Measurements from ENCODE around the gene APELA.
"Not testable (repeated sequence)": the region's sequence is repeated elsewhere in the genome, so short reads cannot be mapped to it uniquely, and the experiment has no call there.

Gene APELA

GRCh38 chr4:164904941-164905340, 28.0 kb downstream of the APELA start:
- DNase-seq: no peak
- Mint-ChIP-seq H3K36me3 (ENCODE audit: low read depth) (no peaks in the 10 kb centered on the region), H3K4me1 (no peaks in the 10 kb centered on the region), H3K27ac (no peak overlapping the region), H3K4me3 (no peak overlapping the region), H3K27me3 (ENCODE audit: low read depth, poor library complexity) (peaks cover 3% of the 10 kb centered on the region), H3K9me3 (no peaks in the 10 kb centered on the region)
- no peak for TF ChIP-seq CTCF (IDR thresholded peaks at IDR 0.05)

- H3K4me3 Mint-ChIP-seq: no peak overlapping the region
- TF ChIP-seq CTCF (IDR thresholded peaks at IDR 0.05): no peak
- H3K36me3 Mint-ChIP-seq (ENCODE audit: low read depth): no peaks in the 10 kb centered on the region
- no peaks in the 10 kb centered on the region for H3K4me1 Mint-ChIP-seq
- DNase-seq: no peak
- peaks cover 3% of the 10 kb centered on the region for H3K27me3 Mint-ChIP-seq (ENCODE audit: low read depth, poor library complexity)
- H3K9me3 Mint-ChIP-seq: no peaks in the 10 kb centered on the region
- no peak overlapping the region for H3K27ac Mint-ChIP-seq
Measured at GRCh38 chr4:164906368-164906767, 29.4 kb downstream of the APELA start.

- H3K4me1 Mint-ChIP-seq; DNase-seq; H3K27ac Mint-ChIP-seq; H3K4me3 Mint-ChIP-seq; H3K36me3 Mint-ChIP-seq (ENCODE audit: low read depth); H3K9me3 Mint-ChIP-seq; H3K27me3 Mint-ChIP-seq (ENCODE audit: low read depth, poor library complexity): not testable (repeated sequence)
- TF ChIP-seq CTCF (IDR thresholded peaks at IDR 0.05): peak; percentile 14
Measured at GRCh38 chr4:164913506-164913905, 36.5 kb downstream of the APELA start.

- no peak for DNase-seq
- TF ChIP-seq CTCF (IDR thresholded peaks at IDR 0.05): no peak
- peaks cover 14% of the 10 kb centered on the region for H3K9me3 Mint-ChIP-seq
- no peak overlapping the region for H3K27ac Mint-ChIP-seq
- no peaks in the 10 kb centered on the region for H3K36me3 Mint-ChIP-seq (ENCODE audit: low read depth)
- no peak overlapping the region for H3K4me3 Mint-ChIP-seq
- H3K4me1 Mint-ChIP-seq: no peaks in the 10 kb centered on the region
- peaks cover 2% of the 10 kb centered on the region for H3K27me3 Mint-ChIP-seq (ENCODE audit: low read depth, poor library complexity)
Measured at GRCh38 chr4:164918956-164919355, 42.0 kb downstream of the APELA start.

GRCh38 chr4:164924670-164925238, 47.8 kb downstream of the APELA start:
- Mint-ChIP-seq H3K4me3 (no peak overlapping the region), H3K9me3 (peaks cover 20% of the 10 kb centered on the region), H3K4me1 (no peaks in the 10 kb centered on the region), H3K36me3 (ENCODE audit: low read depth) (peaks cover 2% of the 10 kb centered on the region), H3K27ac (no peak overlapping the region), H3K27me3 (ENCODE audit: low read depth, poor library complexity) (peaks cover 2% of the 10 kb centered on the region)
- no peak for TF ChIP-seq CTCF (IDR thresholded peaks at IDR 0.05)
- no peak for DNase-seq

GRCh38 chr4:164926301-164926700, 49.3 kb downstream of the APELA start:
- Mint-ChIP-seq H3K4me1 (no peaks in the 10 kb centered on the region), H3K4me3 (no peak overlapping the region), H3K27ac (no peak overlapping the region), H3K27me3 (ENCODE audit: low read depth, poor library complexity) (peaks cover 2% of the 10 kb centered on the region), H3K36me3 (ENCODE audit: low read depth) (peaks cover 6% of the 10 kb centered on the region), H3K9me3 (peaks cover 13% of the 10 kb centered on the region)
- no peak for TF ChIP-seq CTCF (IDR thresholded peaks at IDR 0.05)
- no peak for DNase-seq

GRCh38 chr4:164927101-164927500, 50.1 kb downstream of the APELA start:
- not testable (repeated sequence) for H3K27me3 Mint-ChIP-seq (ENCODE audit: low read depth, poor library complexity); H3K4me3 Mint-ChIP-seq; H3K36me3 Mint-ChIP-seq (ENCODE audit: low read depth); H3K27ac Mint-ChIP-seq; H3K4me1 Mint-ChIP-seq; DNase-seq
- H3K9me3 Mint-ChIP-seq: peaks cover 13% of the 10 kb centered on the region
